Cardiac muscle cell (in vitro differentiated cells and primary cell): ENCODE results near the gene BHLHA15. TPM values are rescaled to one million over a fixed set of nuclear protein-coding genes. Genes with fewer than 3 reads are reported as not detected.

Experiments
- DNase-seq, 2 donors: peaks; one replicate each; pipeline versions ENCODE4 v3.0.0 to v3.0.0-alpha.2; 2010 to 2017; ENCODE audit warnings: low read depth in 1 of 2, low spot score in 1 of 2
- H3K27ac ChIP-seq: fragments of 200-600 bp; sonication (generic); 2 replicates; pipeline ENCODE4 v1.5.1; 2016
- H3K27me3 ChIP-seq: fragments of 200-600 bp; sonication (generic); 2 replicates; pipeline ENCODE4 v1.6.0; 2016; ENCODE audit warnings: control low read depth
- H3K36me3 ChIP-seq: fragments of 200-600 bp; sonication (generic); 2 replicates; pipeline ENCODE4 v1.5.1; 2016; ENCODE audit warnings: control low read depth
- H3K4me1 ChIP-seq: fragments of 200-600 bp; sonication (generic); 2 replicates; pipeline ENCODE4 v1.8.1; 2017; ENCODE audit warnings: low read depth, mild to moderate bottlenecking, mixed run types
- H3K4me3 ChIP-seq: fragments of 200-600 bp; sonication (generic); 2 replicates; pipeline ENCODE4 v1.5.1; 2016; ENCODE audit warnings: mild to moderate bottlenecking
- H3K9me3 ChIP-seq: fragments of 200-600 bp; sonication (generic); 2 replicates; pipeline ENCODE4 v1.5.1; 2017; ENCODE audit warnings: low read depth, mild to moderate bottlenecking, control low read depth
- polyA plus RNA-seq: library from polyadenylated mRNA; unstranded; fragments of >200 nt; fragmentation: Nextera tagmentation; extraction: Ambion mirVana; gene quantifications from 2 replicates; pipeline ENCODE4 v1.2.1, GENCODE V29; 2016
- total RNA-seq: library from RNA; depleted of rRNA; stranded (reverse); fragments of >200 nt; gene quantifications from 2 replicates; pipeline ENCODE4 v1.2.3, GENCODE V29; 2016
- TF ChIP-seq, protein P1 (sequence below): IDR thresholded peaks from 2 replicates; pipeline ENCODE4 v1.5.1; 2012; ENCODE audit warnings: low read depth, mild to moderate bottlenecking, low read length

The BHLHA15 gene
- total and polyA plus RNA-seq, 2 experiments from 2014 or later = 2.2 TPM; not detected in 1

- no peaks in the 10 kb centered on the region for H3K36me3 ChIP-seq
- H3K27ac ChIP-seq = no peak overlapping the region
- no peak overlapping the region for H3K4me3 ChIP-seq
- H3K9me3 ChIP-seq = no peaks in the 10 kb centered on the region
- TF ChIP-seq, protein P1, sequence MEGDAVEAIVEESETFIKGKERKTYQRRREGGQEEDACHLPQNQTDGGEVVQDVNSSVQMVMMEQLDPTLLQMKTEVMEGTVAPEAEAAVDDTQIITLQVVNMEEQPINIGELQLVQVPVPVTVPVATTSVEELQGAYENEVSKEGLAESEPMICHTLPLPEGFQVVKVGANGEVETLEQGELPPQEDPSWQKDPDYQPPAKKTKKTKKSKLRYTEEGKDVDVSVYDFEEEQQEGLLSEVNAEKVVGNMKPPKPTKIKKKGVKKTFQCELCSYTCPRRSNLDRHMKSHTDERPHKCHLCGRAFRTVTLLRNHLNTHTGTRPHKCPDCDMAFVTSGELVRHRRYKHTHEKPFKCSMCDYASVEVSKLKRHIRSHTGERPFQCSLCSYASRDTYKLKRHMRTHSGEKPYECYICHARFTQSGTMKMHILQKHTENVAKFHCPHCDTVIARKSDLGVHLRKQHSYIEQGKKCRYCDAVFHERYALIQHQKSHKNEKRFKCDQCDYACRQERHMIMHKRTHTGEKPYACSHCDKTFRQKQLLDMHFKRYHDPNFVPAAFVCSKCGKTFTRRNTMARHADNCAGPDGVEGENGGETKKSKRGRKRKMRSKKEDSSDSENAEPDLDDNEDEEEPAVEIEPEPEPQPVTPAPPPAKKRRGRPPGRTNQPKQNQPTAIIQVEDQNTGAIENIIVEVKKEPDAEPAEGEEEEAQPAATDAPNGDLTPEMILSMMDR = no peak
- peaks cover 4% of the 10 kb centered on the region for H3K4me1 ChIP-seq
- DNase-seq = no peak
- H3K27me3 ChIP-seq = no peaks in the 10 kb centered on the region
Measured at GRCh38 chr7:98257701-98258100, 46.5 kb downstream of the BHLHA15 start.

Other genes with a start within 250 kb of the BHLHA15 start
- gene OCM2, start 221.2 kb upstream of the BHLHA15 start, total RNA-seq = not detected in 2 replicates
- gene OCM2, start 221.2 kb upstream of the BHLHA15 start, polyA plus RNA-seq = not detected in 2 replicates
- 19.2 and 23.8 TPM in 2 replicates for gene LMTK2, start 104.6 kb upstream of the BHLHA15 start, total RNA-seq
- gene LMTK2, start 104.6 kb upstream of the BHLHA15 start, polyA plus RNA-seq = 6.7 and 9.4 TPM in 2 replicates
- gene TECPR1, start 40.8 kb downstream of the BHLHA15 start, total RNA-seq = 24.4 and 27.8 TPM in 2 replicates
- 19.2 and 19.3 TPM in 2 replicates for gene TECPR1, start 40.8 kb downstream of the BHLHA15 start, polyA plus RNA-seq
- 23.0 and 30.0 TPM in 2 replicates for gene BRI3, start 70.2 kb downstream of the BHLHA15 start, total RNA-seq
- 50.8 and 61.4 TPM in 2 replicates for gene BRI3, start 70.2 kb downstream of the BHLHA15 start, polyA plus RNA-seq
- gene BAIAP2L1, start 189.7 kb downstream of the BHLHA15 start, total RNA-seq = 5.6 and 11.6 TPM in 2 replicates
- 7.6 and 17.4 TPM in 2 replicates for gene BAIAP2L1, start 189.7 kb downstream of the BHLHA15 start, polyA plus RNA-seq